Measurements from ENCODE around the gene RIPOR2. TPM values are rescaled to one million over a fixed set of nuclear protein-coding genes. Genes with fewer than 3 reads are reported as not detected.
A peak's percentile ranks its signal among the peaks of the same experiment; 100 is the strongest.
"Not testable (repeated sequence)": the region's sequence is repeated elsewhere in the genome, so short reads cannot be mapped to it uniquely, and the experiment has no call there.

The RIPOR2 gene
- polyA plus RNA-seq, 4 donors = 1.0 to 3.1 (median 1.7) TPM

- WGBS, 3 donors = 88 to 93% (median 91%) methylated on average over 7 of the region's 7 CpGs
- not testable (repeated sequence) for H3K4me3 ChIP-seq (ENCODE audit: low read depth in 1 of 3, low read length in 3 of 3); H3K27ac ChIP-seq (ENCODE audit: low read depth in 1 of 3, low read length in 2 of 3); FAIRE-seq; H3K36me3 ChIP-seq (ENCODE audit: control insufficient read depth in 3 of 3, insufficient read depth in 2 of 3, low read depth in 1 of 3, low read length in 3 of 3); H3K9me3 ChIP-seq (ENCODE audit: control insufficient read depth in 2 of 2, insufficient read depth in 1 of 2, low read depth in 1 of 2, low read length in 1 of 2); H3K4me1 ChIP-seq (ENCODE audit: control insufficient read depth in 3 of 3, insufficient read depth in 2 of 3, low read depth in 1 of 3, low read length in 2 of 3); H3K27me3 ChIP-seq (ENCODE audit: control insufficient read depth in 3 of 3, insufficient read depth in 3 of 3, low read length in 3 of 3); DNase-seq
Measured at GRCh38 chr6:24948261-24948660, 12.5 kb upstream of the RIPOR2 start.

- peaks cover 0 to 8% of the 10 kb centered on the region in 2 donors for H3K9me3 ChIP-seq (ENCODE audit: control insufficient read depth in 2 of 2, insufficient read depth in 1 of 2, low read depth in 1 of 2, low read length in 1 of 2)
- H3K36me3 ChIP-seq (ENCODE audit: control insufficient read depth in 3 of 3, insufficient read depth in 2 of 3, low read depth in 1 of 3, low read length in 3 of 3) = no peaks in the 10 kb centered on the region
- no peak overlapping the region for H3K4me3 ChIP-seq (ENCODE audit: low read depth in 1 of 3, low read length in 3 of 3)
- FAIRE-seq (no peak), DNase-seq (no peak)
- no peak overlapping the region for H3K27ac ChIP-seq (ENCODE audit: low read depth in 1 of 3, low read length in 2 of 3)
- peaks cover 0 to 2% (median 0%) of the 10 kb centered on the region in 3 donors for H3K4me1 ChIP-seq (ENCODE audit: control insufficient read depth in 3 of 3, insufficient read depth in 2 of 3, low read depth in 1 of 3, low read length in 2 of 3)
- 91 to 96% (median 95%) methylated on average over 4 of the region's 4 CpGs for WGBS, 3 donors
- peaks cover 0 to 5% (median 0%) of the 10 kb centered on the region in 3 donors for H3K27me3 ChIP-seq (ENCODE audit: control insufficient read depth in 3 of 3, insufficient read depth in 3 of 3, low read length in 3 of 3)
Measured at GRCh38 chr6:24947636-24948035, 11.9 kb upstream of the RIPOR2 start.

- H3K4me3 ChIP-seq (ENCODE audit: low read depth in 1 of 3, low read length in 3 of 3) = no peak overlapping the region
- H3K27me3 ChIP-seq (ENCODE audit: control insufficient read depth in 3 of 3, insufficient read depth in 3 of 3, low read length in 3 of 3) = peaks cover 0 to 5% (median 0%) of the 10 kb centered on the region in 3 donors
- H3K9me3 ChIP-seq (ENCODE audit: control insufficient read depth in 2 of 2, insufficient read depth in 1 of 2, low read depth in 1 of 2, low read length in 1 of 2) = peaks cover 0 to 8% of the 10 kb centered on the region in 2 donors
- no peak overlapping the region for H3K27ac ChIP-seq (ENCODE audit: low read depth in 1 of 3, low read length in 2 of 3)
- DNase-seq (no peak), FAIRE-seq (no peak)
- H3K36me3 ChIP-seq (ENCODE audit: control insufficient read depth in 3 of 3, insufficient read depth in 2 of 3, low read depth in 1 of 3, low read length in 3 of 3) = no peaks in the 10 kb centered on the region
- H3K4me1 ChIP-seq (ENCODE audit: control insufficient read depth in 3 of 3, insufficient read depth in 2 of 3, low read depth in 1 of 3, low read length in 2 of 3) = peaks cover 0 to 2% (median 0%) of the 10 kb centered on the region in 3 donors
Measured at GRCh38 chr6:24945054-24945453, 9.3 kb upstream of the RIPOR2 start.

- FAIRE-seq (no peak), DNase-seq (no peak)
- Histone ChIP-seq H3K4me1 (ENCODE audit: control insufficient read depth in 3 of 3, insufficient read depth in 2 of 3, low read depth in 1 of 3, low read length in 2 of 3) (no peaks in the 10 kb centered on the region), H3K9me3 (ENCODE audit: control insufficient read depth in 2 of 2, insufficient read depth in 1 of 2, low read depth in 1 of 2, low read length in 1 of 2) (peaks cover 0 to 8% of the 10 kb centered on the region in 2 donors), H3K27me3 (ENCODE audit: control insufficient read depth in 3 of 3, insufficient read depth in 3 of 3, low read length in 3 of 3) (no peaks in the 10 kb centered on the region), H3K27ac (ENCODE audit: low read depth in 1 of 3, low read length in 2 of 3) (no peak overlapping the region), H3K4me3 (ENCODE audit: low read depth in 1 of 3, low read length in 3 of 3) (no peak overlapping the region), H3K36me3 (ENCODE audit: control insufficient read depth in 3 of 3, insufficient read depth in 2 of 3, low read depth in 1 of 3, low read length in 3 of 3) (no peaks in the 10 kb centered on the region)
- 81 to 94% (median 88%) methylated on average over 2 of the region's 2 CpGs for WGBS, 3 donors
Measured at GRCh38 chr6:24943774-24944173, 8.0 kb upstream of the RIPOR2 start.

GRCh38 chr6:24940311-24940917 is 4.7 kb upstream of the RIPOR2 start:
- Histone ChIP-seq H3K4me3 (ENCODE audit: low read depth in 1 of 3, low read length in 3 of 3) (no peak overlapping the region), H3K27ac (ENCODE audit: low read depth in 1 of 3, low read length in 2 of 3) (no peak overlapping the region), H3K9me3 (ENCODE audit: control insufficient read depth in 2 of 2, insufficient read depth in 1 of 2, low read depth in 1 of 2, low read length in 1 of 2) (no peaks in the 10 kb centered on the region), H3K27me3 (ENCODE audit: control insufficient read depth in 3 of 3, insufficient read depth in 3 of 3, low read length in 3 of 3) (no peaks in the 10 kb centered on the region), H3K36me3 (ENCODE audit: control insufficient read depth in 3 of 3, insufficient read depth in 2 of 3, low read depth in 1 of 3, low read length in 3 of 3) (no peaks in the 10 kb centered on the region), H3K4me1 (ENCODE audit: control insufficient read depth in 3 of 3, insufficient read depth in 2 of 3, low read depth in 1 of 3, low read length in 2 of 3) (no peaks in the 10 kb centered on the region)
- 77 to 84% (median 78%) methylated on average over 9 of the region's 9 CpGs for WGBS, 3 donors
- FAIRE-seq (no peak), DNase-seq (no peak)

- FAIRE-seq (no peak), DNase-seq (no peak)
- Histone ChIP-seq H3K27ac (ENCODE audit: low read depth in 1 of 3, low read length in 2 of 3) (no peak overlapping the region), H3K36me3 (ENCODE audit: control insufficient read depth in 3 of 3, insufficient read depth in 2 of 3, low read depth in 1 of 3, low read length in 3 of 3) (no peaks in the 10 kb centered on the region), H3K4me1 (ENCODE audit: control insufficient read depth in 3 of 3, insufficient read depth in 2 of 3, low read depth in 1 of 3, low read length in 2 of 3) (no peaks in the 10 kb centered on the region), H3K9me3 (ENCODE audit: control insufficient read depth in 2 of 2, insufficient read depth in 1 of 2, low read depth in 1 of 2, low read length in 1 of 2) (no peaks in the 10 kb centered on the region), H3K4me3 (ENCODE audit: low read depth in 1 of 3, low read length in 3 of 3) (no peak overlapping the region), H3K27me3 (ENCODE audit: control insufficient read depth in 3 of 3, insufficient read depth in 3 of 3, low read length in 3 of 3) (peaks cover 0 to 5% (median 0%) of the 10 kb centered on the region in 3 donors)
- 59 to 76% (median 67%) methylated on average over 5 of the region's 5 CpGs for WGBS, 3 donors
Measured at GRCh38 chr6:24936641-24937317, 1.0 kb upstream of the RIPOR2 start.

GRCh38 chr6:24933868-24934401 is 1.8 kb downstream of the RIPOR2 start:
- Histone ChIP-seq H3K9me3 (ENCODE audit: control insufficient read depth in 2 of 2, insufficient read depth in 1 of 2, low read depth in 1 of 2, low read length in 1 of 2) (no peaks in the 10 kb centered on the region), H3K4me1 (ENCODE audit: control insufficient read depth in 3 of 3, insufficient read depth in 2 of 3, low read depth in 1 of 3, low read length in 2 of 3) (peaks cover 0 to 4% (median 3%) of the 10 kb centered on the region in 3 donors), H3K36me3 (ENCODE audit: control insufficient read depth in 3 of 3, insufficient read depth in 2 of 3, low read depth in 1 of 3, low read length in 3 of 3) (no peaks in the 10 kb centered on the region), H3K27me3 (ENCODE audit: control insufficient read depth in 3 of 3, insufficient read depth in 3 of 3, low read length in 3 of 3) (peaks cover 0 to 5% (median 0%) of the 10 kb centered on the region in 3 donors), H3K27ac (ENCODE audit: low read depth in 1 of 3, low read length in 2 of 3) (no peak overlapping the region), H3K4me3 (ENCODE audit: low read depth in 1 of 3, low read length in 3 of 3) (peak overlapping the region in 1 of 3 donors; percentile 46)
- peak in 1 of 2 donors; percentile 27 for DNase-seq
- WGBS, 3 donors = 43 to 55% (median 45%) methylated on average over 7 of the region's 7 CpGs
- FAIRE-seq = no peak

- Histone ChIP-seq H3K4me3 (ENCODE audit: low read depth in 1 of 3, low read length in 3 of 3) (peak overlapping the region in 1 of 3 donors; percentile 46), H3K4me1 (ENCODE audit: control insufficient read depth in 3 of 3, insufficient read depth in 2 of 3, low read depth in 1 of 3, low read length in 2 of 3) (peaks cover 0 to 4% (median 3%) of the 10 kb centered on the region in 3 donors), H3K9me3 (ENCODE audit: control insufficient read depth in 2 of 2, insufficient read depth in 1 of 2, low read depth in 1 of 2, low read length in 1 of 2) (no peaks in the 10 kb centered on the region), H3K36me3 (ENCODE audit: control insufficient read depth in 3 of 3, insufficient read depth in 2 of 3, low read depth in 1 of 3, low read length in 3 of 3) (no peaks in the 10 kb centered on the region), H3K27ac (ENCODE audit: low read depth in 1 of 3, low read length in 2 of 3) (peak overlapping the region in 1 of 3 donors; percentile 17), H3K27me3 (ENCODE audit: control insufficient read depth in 3 of 3, insufficient read depth in 3 of 3, low read length in 3 of 3) (peaks cover 0 to 5% (median 0%) of the 10 kb centered on the region in 3 donors)
- 47 to 58% (median 58%) methylated on average over 3 of the region's 3 CpGs for WGBS, 3 donors
- FAIRE-seq (no peak), DNase-seq (no peak)
Measured at GRCh38 chr6:24933266-24933665, 2.5 kb downstream of the RIPOR2 start.
